K562 (cell line): ENCODE data around the gene SYNJ2. TPM values are rescaled to one million over a fixed set of nuclear protein-coding genes. Genes with fewer than 3 reads are reported as not detected.

ENCODE experiments used
- CXXC5 ChIP-seq: fragments of 250-450 bp; sonication (Bioruptor Pico); IDR thresholded peaks from 2 replicates; pipeline ENCODE4 v1.8.0; 2022; ENCODE audit warnings: inconsistent platforms, mild to moderate bottlenecking, moderate library complexity
- ILK ChIP-seq: fragments of 450-650 bp; IDR thresholded peaks from 2 replicates; pipeline ENCODE4 v1.6.1; 2016; ENCODE audit warnings: missing genetic modification characterization, low read depth, mild to moderate bottlenecking, missing compliant biosample characterization, moderate library complexity, borderline replicate concordance
- JUND ChIP-seq, 2 experiments: IDR thresholded peaks; 2 replicates in 1 of 2; 3 replicates in 1 of 2; pipeline ENCODE4 v1.6.1; 2011; ENCODE audit warnings: borderline replicate concordance in 2 of 2, low read depth in 2 of 2, low read length in 2 of 2, improper control_type of control experiment in 1 of 2, missing biosample characterization in 1 of 2, missing genetic modification characterization in 1 of 2, missing genetic modification reagents in 1 of 2
- THRB ChIP-seq: fragments of 450-650 bp; formaldehyde crosslinking; conservative IDR thresholded peaks from 2 replicates; pipeline ENCODE4 v1.4.0; 2022; ENCODE audit warnings: mild to moderate bottlenecking, missing genetic modification characterization
- polyA plus RNA-seq, 8 experiments: library from polyadenylated mRNA; depleted of rRNA in 4 of 8; stranded (reverse) in 5 of 8; unstranded in 3 of 8; fragments of >200 nt; fragmentation: Nextera tagmentation in 2 of 8; fragmentation: Illumina TruSeq in 1 of 8; extraction: Ambion mirVana in 2 of 8; extraction: Trizol in 1 of 8; gene quantifications; 2 replicates each; pipeline versions ENCODE4 v1.2.1 to v1.2.3, GENCODE V29; 2011 to 2014; ENCODE audit warnings: inconsistent platforms in 1 of 8, missing spikeins in 1 of 8
- total RNA-seq, 7 experiments: library from RNA; depleted of rRNA in 6 of 7; stranded (reverse); fragments of >200 nt in 6 of 7; fragmentation: Illumina TruSeq in 2 of 7; extraction: Trizol in 2 of 7; gene quantifications; 2 replicates each; pipeline versions ENCODE4 v1.2.1 to v1.2.3, GENCODE V29; 2011 to 2021; ENCODE audit warnings: low replicate concordance in 1 of 7
- TF ChIP-seq, protein P1 (sequence below): sonication (generic); formaldehyde crosslinking; IDR thresholded peaks from 2 replicates; pipeline ENCODE4 v1.8.0; 2022; ENCODE audit warnings: mild to moderate bottlenecking, low read depth, missing genetic modification reagents
- TF ChIP-seq, protein P2 (sequence below): sonication (generic); formaldehyde crosslinking; IDR thresholded peaks from 2 replicates; pipeline ENCODE4 v1.8.0; 2023; ENCODE audit warnings: mild to moderate bottlenecking, missing genetic modification reagents

SYNJ2 gene
- total and polyA plus RNA-seq, 9 of the 15 experiments (the other 6 are each of a cell fraction or from before 2014, with no cell fraction given): 3.0 to 27.7 (median 17.8) TPM

- TF ChIP-seq, protein P1, sequence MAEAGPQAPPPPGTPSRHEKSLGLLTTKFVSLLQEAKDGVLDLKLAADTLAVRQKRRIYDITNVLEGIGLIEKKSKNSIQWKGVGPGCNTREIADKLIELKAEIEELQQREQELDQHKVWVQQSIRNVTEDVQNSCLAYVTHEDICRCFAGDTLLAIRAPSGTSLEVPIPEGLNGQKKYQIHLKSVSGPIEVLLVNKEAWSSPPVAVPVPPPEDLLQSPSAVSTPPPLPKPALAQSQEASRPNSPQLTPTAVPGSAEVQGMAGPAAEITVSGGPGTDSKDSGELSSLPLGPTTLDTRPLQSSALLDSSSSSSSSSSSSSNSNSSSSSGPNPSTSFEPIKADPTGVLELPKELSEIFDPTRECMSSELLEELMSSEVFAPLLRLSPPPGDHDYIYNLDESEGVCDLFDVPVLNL: no peak
- TF ChIP-seq THRB (CRISPR knock-in tag): no peak
- TF ChIP-seq ILK (tag): no peak
- peak; percentile 90 for TF ChIP-seq JUND (IDR thresholded peaks at IDR 0.05; ENCODE audit: borderline replicate concordance, low read depth, low read length)
- peak; percentile 86; the same call in 2 of the 3 replicates for TF ChIP-seq JUND (tag; IDR thresholded peaks at IDR 0.05; ENCODE audit: borderline replicate concordance, low read depth, low read length)
- TF ChIP-seq, protein P2, sequence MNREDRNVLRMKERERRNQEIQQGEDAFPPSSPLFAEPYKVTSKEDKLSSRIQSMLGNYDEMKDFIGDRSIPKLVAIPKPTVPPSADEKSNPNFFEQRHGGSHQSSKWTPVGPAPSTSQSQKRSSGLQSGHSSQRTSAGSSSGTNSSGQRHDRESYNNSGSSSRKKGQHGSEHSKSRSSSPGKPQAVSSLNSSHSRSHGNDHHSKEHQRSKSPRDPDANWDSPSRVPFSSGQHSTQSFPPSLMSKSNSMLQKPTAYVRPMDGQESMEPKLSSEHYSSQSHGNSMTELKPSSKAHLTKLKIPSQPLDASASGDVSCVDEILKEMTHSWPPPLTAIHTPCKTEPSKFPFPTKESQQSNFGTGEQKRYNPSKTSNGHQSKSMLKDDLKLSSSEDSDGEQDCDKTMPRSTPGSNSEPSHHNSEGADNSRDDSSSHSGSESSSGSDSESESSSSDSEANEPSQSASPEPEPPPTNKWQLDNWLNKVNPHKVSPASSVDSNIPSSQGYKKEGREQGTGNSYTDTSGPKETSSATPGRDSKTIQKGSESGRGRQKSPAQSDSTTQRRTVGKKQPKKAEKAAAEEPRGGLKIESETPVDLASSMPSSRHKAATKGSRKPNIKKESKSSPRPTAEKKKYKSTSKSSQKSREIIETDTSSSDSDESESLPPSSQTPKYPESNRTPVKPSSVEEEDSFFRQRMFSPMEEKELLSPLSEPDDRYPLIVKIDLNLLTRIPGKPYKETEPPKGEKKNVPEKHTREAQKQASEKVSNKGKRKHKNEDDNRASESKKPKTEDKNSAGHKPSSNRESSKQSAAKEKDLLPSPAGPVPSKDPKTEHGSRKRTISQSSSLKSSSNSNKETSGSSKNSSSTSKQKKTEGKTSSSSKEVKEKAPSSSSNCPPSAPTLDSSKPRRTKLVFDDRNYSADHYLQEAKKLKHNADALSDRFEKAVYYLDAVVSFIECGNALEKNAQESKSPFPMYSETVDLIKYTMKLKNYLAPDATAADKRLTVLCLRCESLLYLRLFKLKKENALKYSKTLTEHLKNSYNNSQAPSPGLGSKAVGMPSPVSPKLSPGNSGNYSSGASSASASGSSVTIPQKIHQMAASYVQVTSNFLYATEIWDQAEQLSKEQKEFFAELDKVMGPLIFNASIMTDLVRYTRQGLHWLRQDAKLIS (CRISPR knock-in tag): no peak
- peak; percentile 1; the same call in 1 of the 2 replicates for TF ChIP-seq CXXC5 (CRISPR knock-in tag)
Measured at GRCh38 chr6:158031381-158032353, 50.0 kb downstream of the SYNJ2 start (continued).
